Dermis microvascular lymphatic vessel endothelial cell (primary cell): Measurements from ENCODE around the gene FANK1. TPM values are rescaled to one million over a fixed set of nuclear protein-coding genes. Genes with fewer than 3 reads are reported as not detected.
A peak's percentile ranks its signal among the peaks of the same experiment; 100 is the strongest.

Source experiments
- DNase-seq, 2 donors: peaks; one replicate each; pipeline versions ENCODE4 v3.0.0 to v3.0.0-alpha.2; 2010; ENCODE audit warnings: low read depth in 2 of 2
- total RNA-seq: library from RNA; depleted of rRNA; stranded (reverse); fragments of >200 nt; gene quantifications from 2 replicates; pipeline ENCODE4 v1.2.1, GENCODE V29; 2014

The FANK1 gene
- total RNA-seq, 1 donor from 2014 or later, result 1.0 TPM

- DNase-seq, result no peak
Observed at GRCh38 chr10:125985557-125986240, 89.3 kb downstream of the FANK1 start.

- DNase-seq, result no peak
Observed at GRCh38 chr10:125989791-125990190, 93.4 kb downstream of the FANK1 start.

DNA sequence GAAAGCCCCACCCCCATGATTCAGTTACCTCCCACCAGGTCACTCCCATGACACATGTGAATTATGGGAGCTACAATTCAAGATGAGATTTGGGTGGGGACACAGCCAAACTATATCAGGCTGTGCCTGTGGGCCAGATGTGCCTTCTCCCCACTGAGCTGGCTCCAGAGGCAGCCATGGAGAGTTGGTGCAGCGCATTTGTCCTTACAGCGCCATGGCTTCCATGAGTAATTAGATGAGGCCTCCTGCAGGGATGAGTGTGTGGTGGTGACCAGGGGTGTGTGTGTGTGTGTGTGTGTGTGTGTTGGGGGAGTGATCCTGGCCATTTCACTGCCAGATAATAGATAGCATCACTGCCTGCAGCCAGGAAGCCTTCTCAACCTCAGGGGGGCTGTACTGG, 94.6 kb downstream of the FANK1 start:
- no peak for DNase-seq

DNA sequence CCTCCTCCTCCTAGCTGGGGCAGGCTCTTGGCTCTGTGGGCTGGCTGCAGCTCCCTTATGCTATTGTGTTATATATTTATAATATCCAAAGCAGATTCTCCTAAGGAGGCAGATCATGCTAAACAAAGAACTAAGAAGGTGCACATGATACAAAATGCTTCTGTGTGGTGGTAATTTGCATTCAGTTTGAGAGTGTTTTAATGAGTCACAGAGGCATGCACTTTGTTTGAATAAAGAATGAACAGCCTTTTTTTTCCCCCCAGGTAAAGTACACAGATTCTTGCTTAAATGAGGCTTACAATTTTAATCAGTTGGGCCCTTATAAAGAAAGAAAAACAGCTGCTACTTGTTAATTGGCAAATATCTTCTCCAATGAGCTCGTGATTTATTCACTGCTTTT, 95.0 kb downstream of the FANK1 start:
- no peak for DNase-seq

GRCh38 chr10:125992254-125992653, 95.9 kb downstream of the FANK1 start:
- DNase-seq, result no peak

DNA sequence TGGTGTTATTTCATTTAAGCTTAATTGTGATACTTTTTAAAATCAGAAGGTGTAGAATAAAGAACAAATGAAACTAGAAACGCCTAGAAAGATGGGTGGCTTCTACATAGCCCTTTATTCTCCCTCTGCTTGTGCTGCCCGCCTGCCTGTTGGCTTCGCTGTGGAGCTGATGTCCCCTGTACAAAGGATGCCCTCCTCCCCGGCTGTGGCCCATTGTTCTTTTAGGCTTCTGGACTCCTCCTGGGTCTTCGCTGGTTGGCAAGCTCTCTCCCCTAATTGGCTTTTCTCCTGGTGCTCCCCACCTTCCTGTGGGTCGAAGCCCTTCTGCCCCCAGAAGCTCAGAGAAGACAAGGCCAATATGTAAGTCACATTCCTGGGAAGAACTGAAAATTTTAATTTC, 98.2 kb downstream of the FANK1 start:
- DNase-seq, result no peak

DNA sequence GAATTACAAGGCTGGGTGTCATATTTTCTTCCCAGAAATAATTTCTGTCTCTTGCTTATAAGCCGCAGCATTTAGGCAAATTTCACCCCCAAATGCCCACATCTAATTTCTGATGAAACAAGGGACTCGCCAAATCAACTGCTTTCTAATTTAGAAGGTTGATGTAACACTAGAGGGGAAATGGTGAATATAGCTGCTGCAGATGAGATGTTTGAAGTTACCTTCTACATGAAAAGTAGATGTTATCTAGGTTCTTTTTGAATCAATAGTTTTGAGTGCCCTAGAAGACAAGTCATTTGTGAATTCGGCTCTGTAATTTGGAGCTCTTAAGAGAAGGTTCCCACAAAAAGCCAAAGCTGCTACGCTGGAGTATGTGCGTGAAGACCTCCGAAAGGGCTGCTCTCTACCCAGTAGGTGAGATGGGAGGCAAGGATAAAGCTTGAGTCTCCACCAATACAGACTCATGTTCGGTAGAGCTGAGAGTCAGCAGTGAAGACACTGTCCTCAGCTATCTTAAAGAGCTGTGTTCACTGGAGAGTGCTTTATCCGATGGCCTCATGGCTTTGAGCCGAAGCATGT, 99.5 kb downstream of the FANK1 start:
- no peak for DNase-seq

- DNase-seq, result no peak
Observed at GRCh38 chr10:125997586-125997985, 101.2 kb downstream of the FANK1 start.

GRCh38 chr10:125999694-126000093, 103.3 kb downstream of the FANK1 start:
- no peak for DNase-seq

- no peak for DNase-seq
Observed at GRCh38 chr10:126001576-126001975, 105.2 kb downstream of the FANK1 start.

- DNase-seq, result no peak
Observed at GRCh38 chr10:126004752-126005151, 108.4 kb downstream of the FANK1 start.

- DNase-seq, result no peak
Observed at GRCh38 chr10:126006264-126006663, 109.9 kb downstream of the FANK1 start.

DNA sequence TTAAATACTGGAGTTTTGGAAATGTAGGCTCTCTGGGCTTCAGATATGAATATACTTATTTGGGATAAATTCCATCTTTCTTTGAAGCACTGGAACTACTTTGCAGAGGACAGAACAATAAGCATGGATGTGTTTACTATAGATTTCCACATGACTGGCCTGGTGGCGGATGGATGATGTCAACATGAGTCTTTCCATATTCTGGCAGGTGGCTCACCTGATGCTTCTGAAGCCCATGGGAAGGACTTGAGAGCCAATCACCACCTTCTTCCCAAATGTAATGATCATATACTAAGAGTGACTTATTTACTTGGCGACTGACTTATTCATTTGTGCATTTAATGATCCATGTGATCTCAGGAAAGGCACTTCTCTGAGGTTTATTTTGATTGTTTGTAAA, 110.5 kb downstream of the FANK1 start:
- no peak for DNase-seq

DNA sequence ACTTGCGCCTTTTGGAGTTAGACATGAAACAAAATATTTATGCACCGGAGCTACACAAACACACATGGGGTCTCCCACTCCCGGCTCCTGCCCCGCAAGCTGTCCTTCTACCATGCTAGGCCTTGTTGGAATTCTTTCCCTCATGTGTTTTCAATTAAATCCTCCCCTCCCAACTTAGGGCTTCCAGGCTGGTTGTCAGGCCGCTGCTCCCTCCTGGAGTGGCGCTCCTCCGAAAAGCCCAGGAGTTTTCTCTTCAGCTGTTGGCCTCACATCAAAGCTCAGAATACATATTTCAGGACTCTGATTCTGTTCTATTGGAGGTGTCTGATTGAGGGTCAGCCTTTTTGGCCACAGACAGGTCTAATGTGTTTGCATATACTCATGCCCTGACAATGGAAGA, 113.3 kb downstream of the FANK1 start:
- no peak for DNase-seq

GRCh38 chr10:126011995-126012394, 115.6 kb downstream of the FANK1 start:
- no peak for DNase-seq

DNA sequence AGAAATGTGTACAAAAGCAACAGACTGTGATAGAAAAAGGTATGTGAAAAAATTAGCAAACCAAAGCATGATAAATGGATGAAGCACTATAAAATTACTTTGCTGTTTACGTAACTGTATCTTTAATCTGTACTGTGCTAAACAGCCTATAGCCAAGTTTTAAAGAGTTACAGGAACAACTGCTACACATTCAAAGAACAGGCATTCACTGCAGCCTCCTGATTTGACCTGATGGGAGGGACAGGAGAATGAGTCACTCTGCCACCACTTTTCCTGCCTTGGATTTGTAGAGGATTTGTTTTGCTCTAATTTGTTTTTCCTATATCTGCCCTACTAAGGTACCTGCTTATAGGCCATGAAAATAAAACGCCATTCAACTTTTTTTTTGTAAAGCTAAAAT, 116.1 kb downstream of the FANK1 start:
- DNase-seq, result peak; percentile 6 to 51

- peak in 1 of 2 donors; percentile 47 for DNase-seq
Observed at GRCh38 chr10:126013489-126014281, 117.3 kb downstream of the FANK1 start.

GRCh38 chr10:126014309-126014708, 117.9 kb downstream of the FANK1 start:
- DNase-seq, result no peak

- DNase-seq, result no peak
Observed at GRCh38 chr10:126015413-126015812, 119.0 kb downstream of the FANK1 start.

DNA sequence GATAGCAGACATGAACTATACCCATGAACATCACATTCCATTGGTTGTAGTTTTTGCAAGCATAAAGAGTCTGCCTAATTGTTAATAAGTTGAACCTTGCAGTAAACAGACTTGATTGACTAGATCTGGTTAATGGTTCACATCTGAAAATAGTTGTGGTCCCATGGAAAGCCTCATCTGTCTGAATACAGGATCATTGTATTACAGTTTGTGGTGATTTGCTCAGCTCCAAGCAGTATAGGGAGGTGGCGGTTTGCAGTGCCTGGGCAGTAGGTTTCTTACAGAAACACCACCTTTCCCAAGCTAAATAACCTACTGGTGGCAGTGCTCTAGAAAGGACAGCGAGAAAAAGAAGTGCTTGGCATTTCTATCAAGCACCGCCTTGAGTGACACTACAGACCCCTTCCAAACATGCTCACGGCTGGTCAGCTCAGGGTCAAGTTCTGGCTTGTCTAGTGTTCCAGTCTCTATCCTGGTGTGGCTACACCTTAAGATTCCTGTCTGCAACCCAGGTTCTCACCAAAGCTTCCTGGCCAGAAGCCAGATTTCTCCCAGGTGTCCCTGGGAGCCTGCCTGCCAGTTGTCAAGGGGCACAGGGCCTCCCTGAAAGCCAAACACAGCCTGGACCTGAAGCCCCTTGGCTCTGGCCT, 119.9 kb downstream of the FANK1 start:
- DNase-seq, result no peak

DNA sequence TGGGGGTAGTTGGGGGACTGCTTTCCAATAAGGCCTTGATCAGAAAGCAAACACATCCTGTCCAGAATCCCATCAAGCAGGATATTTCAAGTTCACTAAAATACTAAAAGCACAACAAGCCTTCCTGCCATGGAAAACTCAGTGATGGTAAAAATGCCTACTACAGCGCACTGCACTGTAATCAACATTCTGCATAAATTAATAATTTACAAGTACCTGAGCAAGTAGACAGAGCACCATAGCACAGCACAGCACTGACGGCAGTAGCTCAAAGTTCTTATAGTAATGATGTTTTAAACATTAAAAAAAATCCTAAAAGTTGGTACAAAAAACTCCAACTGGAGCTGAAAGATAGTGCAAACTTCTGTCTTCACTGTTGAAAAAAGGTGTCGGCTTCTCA, 120.5 kb downstream of the FANK1 start:
- DNase-seq, result no peak

GRCh38 chr10:126017961-126018560, 121.7 kb downstream of the FANK1 start:
- no peak for DNase-seq
